Lower leg skin (tissue), 4 donors: ENCODE results near the gene ZDHHC9. TPM values are rescaled to one million over a fixed set of nuclear protein-coding genes. Genes with fewer than 3 reads are reported as not detected.

ENCODE experiments used
- DNase-seq, 2 donors: peaks; one replicate each; pipeline ENCODE4 v3.0.0-alpha.2; 2019; ENCODE audit warnings: low spot score in 2 of 2
- H3K4me3 ChIP-seq: fragments of 200-600 bp; sonication (generic); 2 replicates; pipeline ENCODE4 v1.5.1; 2017; ENCODE audit warnings: mild to moderate bottlenecking, low read depth; ENCODE audit not compliant: poor library complexity, severe bottlenecking
- POLR2A ChIP-seq, 2 donors: fragments of 450-650 bp; IDR thresholded peaks; one replicate each; pipeline ENCODE4 v1.6.1; 2016 to 2017; ENCODE audit warnings: antibody characterized with exemption in 2 of 2, mild to moderate bottlenecking in 1 of 2, moderate library complexity in 1 of 2
- WGBS, 2 donors: methylation state at CpG; one replicate each; pipeline ENCODE4 v1.1.5; 2018; 5-methylcytosine and 5-hydroxymethylcytosine counted together
- intact Hi-C: fragments of 100-400 bp; cut with DNase I; formaldehyde crosslinking; loops from one replicate; pipeline ENCODE4 v1.15.0; 2023; ENCODE audit warnings: low total_unique reads
- total RNA-seq, 4 donors: library from RNA; depleted of rRNA; stranded (reverse); fragments of >200 nt; gene quantifications; one replicate each; pipeline ENCODE4 v1.1.0, GENCODE V29; 2016
- TF ChIP-seq, protein P1 (sequence below), 3 donors: fragments of 450-650 bp; IDR thresholded peaks; one replicate each; pipeline ENCODE4 v1.5.1; 2016; ENCODE audit warnings: antibody characterized with exemption in 3 of 3, mild to moderate bottlenecking in 3 of 3, moderate library complexity in 2 of 3

Gene ZDHHC9
- total RNA-seq, 4 donors from 2014 or later: 23.8 to 58.0 (median 40.1) TPM

DNA sequence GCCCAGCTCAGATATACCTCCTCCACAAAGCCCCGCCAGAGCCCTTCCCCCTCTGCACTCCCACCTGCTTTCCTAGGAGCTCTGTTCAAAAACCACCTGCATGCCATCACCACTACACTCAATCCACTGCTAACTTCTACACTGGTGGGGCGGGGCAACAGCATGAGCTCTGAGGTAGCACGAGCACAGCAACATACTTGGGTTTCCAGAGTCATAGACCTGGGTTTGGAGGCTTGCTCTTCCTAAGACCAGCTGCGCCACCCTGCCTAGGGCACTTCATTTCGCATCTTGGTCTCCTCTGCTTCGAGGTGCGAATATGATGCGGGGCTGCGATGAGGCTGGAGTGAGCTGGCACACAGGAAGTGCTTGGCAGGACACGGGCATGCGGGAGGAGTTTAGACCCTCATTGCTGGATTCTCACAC, 60.4 kb downstream of the ZDHHC9 start:
- H3K4me3 ChIP-seq: no peak overlapping the region
- TF ChIP-seq, protein P1, sequence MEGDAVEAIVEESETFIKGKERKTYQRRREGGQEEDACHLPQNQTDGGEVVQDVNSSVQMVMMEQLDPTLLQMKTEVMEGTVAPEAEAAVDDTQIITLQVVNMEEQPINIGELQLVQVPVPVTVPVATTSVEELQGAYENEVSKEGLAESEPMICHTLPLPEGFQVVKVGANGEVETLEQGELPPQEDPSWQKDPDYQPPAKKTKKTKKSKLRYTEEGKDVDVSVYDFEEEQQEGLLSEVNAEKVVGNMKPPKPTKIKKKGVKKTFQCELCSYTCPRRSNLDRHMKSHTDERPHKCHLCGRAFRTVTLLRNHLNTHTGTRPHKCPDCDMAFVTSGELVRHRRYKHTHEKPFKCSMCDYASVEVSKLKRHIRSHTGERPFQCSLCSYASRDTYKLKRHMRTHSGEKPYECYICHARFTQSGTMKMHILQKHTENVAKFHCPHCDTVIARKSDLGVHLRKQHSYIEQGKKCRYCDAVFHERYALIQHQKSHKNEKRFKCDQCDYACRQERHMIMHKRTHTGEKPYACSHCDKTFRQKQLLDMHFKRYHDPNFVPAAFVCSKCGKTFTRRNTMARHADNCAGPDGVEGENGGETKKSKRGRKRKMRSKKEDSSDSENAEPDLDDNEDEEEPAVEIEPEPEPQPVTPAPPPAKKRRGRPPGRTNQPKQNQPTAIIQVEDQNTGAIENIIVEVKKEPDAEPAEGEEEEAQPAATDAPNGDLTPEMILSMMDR (IDR thresholded peaks at IDR 0.05): no peak
- no peak for TF ChIP-seq POLR2A (IDR thresholded peaks at IDR 0.05)
- DNase-seq: no peak
- intact Hi-C loops: no loop called here
- 88 to 96% methylated on average over 11 of the region's 11 CpGs for WGBS, 2 donors

DNA sequence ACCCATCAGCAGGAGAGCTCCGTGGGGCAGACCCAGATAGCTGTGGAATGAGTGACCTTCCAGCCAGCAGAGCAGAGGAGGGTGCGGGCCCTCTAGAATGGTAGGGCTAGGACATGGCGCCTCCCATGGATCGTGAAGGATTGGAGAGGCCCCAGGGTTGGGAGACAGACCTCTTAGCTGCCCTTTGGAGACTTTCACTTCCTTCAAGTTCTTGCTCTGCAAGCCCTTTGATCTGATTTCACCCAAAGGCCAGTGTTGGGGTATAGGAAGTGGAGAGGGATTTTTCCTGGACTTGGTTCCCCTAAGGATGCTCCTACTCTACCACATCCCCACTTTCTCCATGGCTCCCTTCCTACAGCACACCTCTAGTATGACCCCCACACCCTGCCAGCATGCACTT, 61.0 kb downstream of the ZDHHC9 start:
- TF ChIP-seq, protein P1 (IDR thresholded peaks at IDR 0.05): no peak
- no peak for TF ChIP-seq POLR2A (IDR thresholded peaks at IDR 0.05)
- H3K4me3 ChIP-seq: no peak overlapping the region
- no peak for DNase-seq
- 71 to 85% methylated on average over 4 of the region's 4 CpGs for WGBS, 2 donors
- intact Hi-C loops: no loop called here

DNA sequence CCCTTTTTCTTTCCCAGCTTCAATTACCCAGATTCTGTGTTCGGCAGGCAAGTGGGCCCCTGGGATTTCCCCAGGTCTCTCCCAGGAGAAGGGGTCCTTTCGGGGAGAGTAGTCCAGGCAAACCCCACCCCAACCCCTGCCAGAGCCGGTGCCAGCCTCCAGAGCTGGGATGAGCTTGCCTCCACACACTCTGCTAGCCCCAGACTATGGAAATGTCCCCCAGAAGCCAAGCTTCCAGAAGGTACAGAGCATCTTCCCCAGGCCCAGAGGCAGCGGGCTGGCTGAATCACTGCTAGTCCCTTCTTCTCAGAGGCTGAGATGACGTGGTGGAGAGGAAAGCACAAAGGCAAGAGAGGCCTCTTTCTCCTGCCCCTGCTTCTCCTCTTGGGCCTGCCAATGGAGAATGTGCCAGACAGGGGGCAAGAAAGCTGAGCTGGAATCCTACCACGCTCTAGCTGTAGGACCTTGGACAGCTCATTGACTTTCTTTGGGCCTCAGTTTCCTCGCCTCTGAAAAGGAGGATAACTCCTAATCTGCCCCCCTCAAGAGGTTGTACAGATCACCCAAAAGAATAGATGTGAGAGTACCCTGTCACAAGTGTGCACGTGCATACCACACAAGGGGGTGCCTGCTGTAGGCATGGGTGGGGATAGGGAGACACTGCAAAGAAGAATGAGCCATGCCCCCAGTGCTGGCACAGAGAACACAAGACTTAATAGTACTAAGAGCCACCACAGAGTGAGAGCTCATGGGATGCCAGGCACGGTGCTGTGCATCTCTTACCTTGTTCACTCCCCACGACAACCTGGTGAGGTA, 61.8 kb downstream of the ZDHHC9 start:
- no peak for DNase-seq
- no peak for TF ChIP-seq POLR2A (IDR thresholded peaks at IDR 0.05)
- TF ChIP-seq, protein P1 (IDR thresholded peaks at IDR 0.05): no peak
- H3K4me3 ChIP-seq: no peak overlapping the region
- intact Hi-C loops: no loop called here
- 73 to 94% methylated on average over 8 to 10 of the region's 10 CpGs for WGBS, 2 donors

DNA sequence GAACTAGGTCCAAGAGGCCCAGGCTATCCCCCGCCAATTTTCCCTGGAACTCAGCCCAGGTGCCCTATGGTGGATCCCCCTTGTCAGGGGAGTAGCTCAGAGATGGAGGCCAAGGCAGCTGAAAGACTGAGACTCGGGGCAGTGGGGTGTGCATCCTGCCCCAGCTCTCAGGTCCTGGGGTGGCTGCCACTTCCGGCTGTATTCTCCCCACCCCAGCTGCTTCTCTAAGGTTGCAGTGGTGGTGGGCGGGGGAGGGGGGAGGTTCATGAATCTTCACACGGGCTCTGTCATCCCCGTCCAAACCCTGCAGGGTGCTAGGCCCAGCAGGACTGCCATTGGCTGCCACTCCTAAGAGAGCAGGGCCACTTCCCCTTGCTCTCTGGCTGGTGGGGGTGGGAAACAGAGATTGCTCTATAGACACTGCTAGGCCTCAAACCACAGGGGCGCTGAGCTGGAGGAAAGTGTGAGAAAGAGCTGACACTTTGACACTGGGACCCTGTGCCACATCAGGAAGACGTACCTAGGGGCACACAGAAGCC, 62.5 kb downstream of the ZDHHC9 start:
- TF ChIP-seq, protein P1 (IDR thresholded peaks at IDR 0.05): no peak
- no peak for TF ChIP-seq POLR2A (IDR thresholded peaks at IDR 0.05)
- H3K4me3 ChIP-seq: no peak overlapping the region
- DNase-seq: no peak
- intact Hi-C loops: no loop called here
- 78 to 80% methylated on average over 4 to 8 of the region's 8 CpGs for whole genome bisulfite sequencing, 2 donors

DNA sequence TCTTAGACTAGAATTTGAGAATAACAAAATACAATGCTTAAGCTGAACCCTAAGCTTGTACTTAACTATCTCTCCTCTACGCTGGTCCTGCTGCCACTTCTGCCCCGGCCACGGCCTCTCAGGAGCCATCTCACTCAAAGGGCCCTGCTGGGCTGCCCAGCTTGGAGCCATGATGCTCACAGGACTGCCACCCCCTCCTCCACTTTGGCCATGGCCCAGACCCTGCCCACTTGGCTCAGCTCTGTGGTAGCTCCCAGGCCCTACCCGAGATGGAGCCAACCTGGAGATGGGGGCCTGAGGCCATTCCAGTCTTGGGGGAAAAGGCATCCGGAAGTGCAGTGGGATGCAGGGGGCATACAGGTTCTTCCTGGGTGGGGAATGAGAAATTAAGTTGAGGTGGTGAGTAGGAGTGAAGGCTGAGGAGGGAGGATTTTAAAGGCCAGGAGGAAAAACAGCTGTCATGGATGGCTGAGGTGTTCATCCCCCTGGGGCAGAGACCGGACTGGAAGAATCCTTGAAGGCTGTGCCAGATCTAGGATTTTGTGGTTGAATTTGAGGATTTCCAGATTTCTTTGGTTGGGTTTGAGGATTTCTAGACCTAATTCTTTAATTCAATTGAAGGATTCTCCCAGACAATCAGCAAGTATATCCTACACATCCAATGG, 63.1 kb downstream of the ZDHHC9 start:
- intact Hi-C loops: no loop called here
- WGBS, 2 donors: 74 to 81% methylated on average over 6 of the region's 6 CpGs

More for the DNA sequence above, 63.1 kb downstream of the ZDHHC9 start:
- TF ChIP-seq, protein P1 (IDR thresholded peaks at IDR 0.05): no peak
- TF ChIP-seq POLR2A (IDR thresholded peaks at IDR 0.05): no peak
- H3K4me3 ChIP-seq: no peak overlapping the region
- DNase-seq: no peak
